Stimulated activated naive CD8-positive, alpha-beta T cell treated with anti-CD3 and anti-CD28 coated beads, Interleukin-15, Interleukin-2, amounts not matched to agents 100 ng/mL and 50 ng/mL, for 24 hours (primary cell): ENCODE results near the gene STK40.

Experiments used
- H3K27ac Mint-ChIP-seq: one replicate; pipeline ENCODE4 v1.8.0; 2021; ENCODE audit warnings: mild to moderate bottlenecking, mixed read lengths
- H3K27me3 Mint-ChIP-seq: one replicate; pipeline ENCODE4 v1.8.0; 2021; ENCODE audit warnings: mixed read lengths
- H3K36me3 Mint-ChIP-seq: one replicate; pipeline ENCODE4 v1.8.0; 2021; ENCODE audit warnings: low read depth, mixed read lengths
- H3K4me1 Mint-ChIP-seq: one replicate; pipeline ENCODE4 v1.8.0; 2021; ENCODE audit warnings: low read depth, mixed read lengths
- H3K4me3 Mint-ChIP-seq: one replicate; pipeline ENCODE4 v1.8.0; 2021; ENCODE audit warnings: mild to moderate bottlenecking, mixed read lengths
- H3K9me3 Mint-ChIP-seq: one replicate; pipeline ENCODE4 v1.8.0; 2021; ENCODE audit warnings: mixed read lengths

The STK40 gene

DNA sequence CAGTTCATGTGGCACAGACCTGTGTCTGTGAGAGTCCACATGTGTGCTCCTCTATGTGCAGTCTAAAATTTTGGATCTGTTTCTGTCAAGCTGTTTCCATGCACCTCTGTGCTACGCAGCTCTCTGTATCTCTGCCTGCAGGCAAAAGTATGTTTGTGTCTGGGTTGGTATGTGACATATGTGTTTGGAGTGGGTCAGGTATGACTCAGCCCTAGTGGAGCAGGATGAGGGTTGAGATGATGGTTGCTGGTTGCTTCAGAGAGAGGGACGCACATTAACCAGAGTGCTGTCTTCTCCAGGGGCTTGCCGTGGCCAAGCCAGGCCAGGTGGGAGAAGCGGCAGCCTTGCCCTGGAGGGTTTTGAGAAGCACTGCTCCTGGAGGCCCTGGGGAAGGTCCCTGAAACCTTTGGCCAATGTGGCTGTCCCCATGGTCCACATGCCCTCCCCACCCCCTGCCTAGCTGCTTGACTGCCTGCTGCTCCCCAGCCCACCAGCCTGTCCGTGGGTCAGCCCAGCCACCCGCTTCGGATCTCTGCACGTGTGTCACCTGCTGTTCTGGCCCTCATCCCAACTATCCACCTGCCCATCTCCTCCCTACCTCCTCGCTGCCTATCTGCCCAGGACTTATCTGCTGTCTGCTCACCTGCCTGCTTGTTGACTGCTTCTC, 58.2 kb downstream of the STK40 start:
- Mint-ChIP-seq H3K4me1 (peaks cover 17% of the 10 kb centered on the region), H3K27me3 (peaks cover 18% of the 10 kb centered on the region), H3K27ac (no peak overlapping the region)

DNA sequence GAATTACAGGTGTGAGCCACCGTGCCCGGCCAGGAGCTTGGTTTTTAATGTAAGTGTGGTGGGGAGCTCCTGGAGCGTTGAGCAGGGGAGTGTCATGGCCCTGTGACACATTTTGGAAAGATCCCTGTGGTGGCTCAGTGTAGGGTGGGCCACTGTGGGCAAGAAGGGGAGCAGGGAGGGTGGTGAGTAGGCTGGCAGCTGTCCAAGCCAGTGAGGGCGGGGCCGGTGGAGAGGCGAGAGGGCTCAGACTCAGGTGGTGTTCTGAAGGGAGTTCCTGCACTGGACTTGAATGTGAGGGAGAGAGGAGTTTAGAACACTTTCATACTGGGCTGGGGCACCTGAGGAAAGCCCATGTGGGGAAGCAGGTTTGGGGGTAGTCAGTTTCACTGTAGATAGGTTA, 59.2 kb downstream of the STK40 start:
- Mint-ChIP-seq H3K36me3 (no peaks in the 10 kb centered on the region), H3K9me3 (no peaks in the 10 kb centered on the region), H3K27me3 (peaks cover 18% of the 10 kb centered on the region), H3K27ac (no peak overlapping the region), H3K4me3 (no peak overlapping the region), H3K4me1 (peaks cover 22% of the 10 kb centered on the region)

More for the DNA sequence above, 58.2 kb downstream of the STK40 start:
- H3K9me3 Mint-ChIP-seq = no peaks in the 10 kb centered on the region
- no peak overlapping the region for H3K4me3 Mint-ChIP-seq
- no peaks in the 10 kb centered on the region for H3K36me3 Mint-ChIP-seq

DNA sequence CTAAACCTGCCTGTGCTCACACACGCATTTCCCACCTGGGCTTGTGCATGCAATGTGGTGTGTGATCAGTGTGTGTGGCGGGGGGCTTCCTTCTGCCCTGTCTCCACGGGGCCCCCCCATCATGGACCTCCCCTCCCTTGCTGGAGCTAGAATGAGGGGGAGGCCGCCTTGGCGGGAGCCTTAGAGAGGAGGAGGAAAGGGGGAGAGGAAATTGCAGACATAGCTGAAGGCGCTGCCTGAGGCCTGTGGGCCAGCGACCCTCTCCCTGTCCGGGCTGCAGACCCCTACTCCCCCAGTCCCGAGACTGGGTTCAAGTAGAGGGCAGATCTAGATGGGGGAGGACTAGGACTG, 61.4 kb downstream of the STK40 start:
- H3K36me3 Mint-ChIP-seq = peaks cover 4% of the 10 kb centered on the region
- H3K9me3 Mint-ChIP-seq = no peaks in the 10 kb centered on the region
- H3K4me3 Mint-ChIP-seq = no peak overlapping the region
- H3K27ac Mint-ChIP-seq = no peak overlapping the region
- H3K4me1 Mint-ChIP-seq = peaks cover 33% of the 10 kb centered on the region
- H3K27me3 Mint-ChIP-seq = peaks cover 18% of the 10 kb centered on the region

DNA sequence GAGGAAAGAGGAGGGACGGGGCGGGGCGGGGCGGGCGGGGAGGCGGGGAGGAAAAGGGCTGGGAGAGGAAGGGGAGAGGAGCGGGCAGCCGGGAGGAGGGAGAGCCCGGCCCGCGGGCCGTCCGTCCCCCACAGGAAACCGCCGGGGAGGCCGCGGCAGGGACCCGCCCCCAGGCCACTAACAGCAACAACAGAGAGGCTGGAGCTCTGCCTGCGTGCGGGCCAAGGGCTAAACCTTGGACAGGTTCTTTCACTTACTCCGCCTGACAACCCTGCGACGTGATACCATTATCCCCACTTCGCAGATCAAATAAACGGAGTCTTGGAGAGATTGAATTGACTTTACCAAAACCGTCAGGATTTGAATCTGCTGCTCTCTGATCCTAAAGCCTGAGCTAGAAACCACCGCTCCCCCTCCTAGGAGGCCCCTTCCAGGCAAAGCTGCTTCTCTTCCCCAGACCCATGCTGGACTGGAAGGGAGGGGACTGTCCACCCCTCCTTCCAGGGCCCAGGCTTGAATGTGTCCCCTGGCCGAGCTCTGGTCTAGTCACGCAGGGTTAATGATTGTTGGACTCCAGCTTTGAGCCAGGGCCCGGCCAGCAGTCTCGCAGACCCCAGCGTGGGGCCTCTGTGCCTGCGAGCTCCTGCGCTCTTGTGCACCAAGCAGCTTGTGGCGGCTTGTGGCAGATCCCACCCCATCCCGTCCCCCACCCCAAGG, 61.9 kb downstream of the STK40 start, which contains the start of gene EVA1B:
Gene EVA1B (minus strand): TSS at position 10 of the 717 bp plus-strand sequence. CDS start 608 bp downstream, outside the sequence.
- H3K9me3 Mint-ChIP-seq = no peaks in the 10 kb centered on the region
- peaks cover 4% of the 10 kb centered on the region for H3K36me3 Mint-ChIP-seq
- no peak within 1 kb of the TSS for H3K27ac Mint-ChIP-seq
- peak within 1 kb of the TSS; percentile 78 for H3K4me3 Mint-ChIP-seq
- peaks cover 33% of the 10 kb centered on the region for H3K4me1 Mint-ChIP-seq
- peaks cover 18% of the 10 kb centered on the region for H3K27me3 Mint-ChIP-seq

DNA sequence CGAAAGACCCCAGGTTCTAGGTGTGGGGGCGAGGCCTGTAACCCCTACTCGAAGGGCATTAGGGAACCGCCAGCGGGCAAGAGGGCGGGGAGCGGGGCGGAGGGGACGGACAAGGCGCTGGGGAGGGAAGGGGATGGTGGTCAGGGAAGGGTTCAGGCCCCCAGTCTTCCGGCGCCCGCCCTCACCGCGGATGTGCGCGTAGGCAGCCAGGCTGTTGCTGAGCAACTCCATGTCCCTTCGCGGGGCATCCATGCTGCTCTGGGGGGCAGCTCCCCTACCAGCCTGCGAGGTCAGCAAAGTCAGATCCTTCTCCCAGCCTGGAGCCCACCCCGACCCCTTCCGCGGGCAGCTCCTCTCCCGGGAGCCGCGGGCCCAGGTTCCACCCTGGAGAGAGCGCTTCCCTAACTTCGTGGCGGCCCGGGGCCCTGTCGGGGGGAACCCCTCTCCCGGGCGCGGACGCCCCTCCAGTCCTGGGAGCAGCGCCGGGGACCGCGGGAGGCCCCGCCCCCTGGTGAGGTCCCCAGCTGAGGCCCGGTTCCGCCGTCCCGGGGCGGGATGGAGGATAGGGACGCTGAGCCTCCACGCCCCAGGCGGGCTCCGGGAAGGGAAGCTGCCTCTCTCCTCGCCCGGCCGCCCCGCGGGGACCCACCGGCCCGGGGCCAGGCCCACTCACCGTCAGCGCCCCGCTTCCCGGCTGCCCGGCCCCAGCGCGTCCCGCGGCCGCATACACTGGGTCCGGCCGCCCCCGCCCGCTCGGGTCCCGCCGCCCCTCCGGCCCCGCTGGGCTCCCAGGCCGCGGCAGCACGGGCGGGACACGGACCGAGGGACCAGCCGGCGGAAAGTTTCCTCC, 62.7 kb downstream of the STK40 start:
- H3K27ac Mint-ChIP-seq = no peak overlapping the region
- peaks cover 18% of the 10 kb centered on the region for H3K27me3 Mint-ChIP-seq
- H3K36me3 Mint-ChIP-seq = peaks cover 4% of the 10 kb centered on the region
- H3K9me3 Mint-ChIP-seq = no peaks in the 10 kb centered on the region
- H3K4me1 Mint-ChIP-seq = peaks cover 33% of the 10 kb centered on the region
- peak overlapping the region; percentile 78 for H3K4me3 Mint-ChIP-seq

DNA sequence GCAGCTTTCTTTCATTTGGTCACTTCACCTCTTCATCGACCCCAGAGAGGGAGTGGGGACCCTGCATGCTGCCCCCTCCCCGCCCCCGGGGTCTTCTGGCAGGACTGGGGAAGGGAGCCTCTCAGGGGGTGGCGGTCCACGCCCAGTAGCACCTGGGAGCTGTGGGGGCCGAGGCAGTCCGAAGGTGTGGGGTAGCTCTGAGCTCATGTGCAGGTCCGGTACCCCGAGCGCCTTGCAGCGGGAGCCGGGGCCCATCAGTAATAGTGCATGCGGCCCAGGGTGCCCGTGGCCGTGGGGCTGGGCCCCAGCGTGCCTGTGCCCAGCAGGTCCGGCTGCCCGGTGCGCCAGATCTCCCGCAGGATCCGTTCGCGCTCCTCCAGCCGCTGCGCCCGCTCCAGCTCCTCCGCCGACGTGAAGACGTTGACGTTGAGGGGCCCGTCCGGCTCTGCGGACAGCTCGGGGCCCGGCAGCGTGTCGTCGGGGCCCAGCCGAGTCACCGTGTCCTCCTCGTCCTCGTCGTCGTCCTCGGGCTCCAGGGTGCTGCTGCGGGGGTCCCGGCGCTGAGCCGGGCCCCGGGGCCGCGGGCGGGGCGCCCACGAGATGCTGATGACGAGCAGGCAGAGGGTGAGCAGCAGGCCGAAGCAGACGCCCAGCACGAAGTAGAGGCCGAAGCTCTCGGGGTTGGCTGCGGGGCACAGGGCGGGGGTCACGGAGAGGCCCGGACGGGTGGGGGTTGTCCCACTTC, 63.5 kb downstream of the STK40 start:
- Mint-ChIP-seq H3K9me3 (no peaks in the 10 kb centered on the region), H3K27me3 (peaks cover 18% of the 10 kb centered on the region), H3K36me3 (peaks cover 4% of the 10 kb centered on the region), H3K4me1 (peaks cover 33% of the 10 kb centered on the region), H3K27ac (no peak overlapping the region), H3K4me3 (peak overlapping the region; percentile 45)

DNA sequence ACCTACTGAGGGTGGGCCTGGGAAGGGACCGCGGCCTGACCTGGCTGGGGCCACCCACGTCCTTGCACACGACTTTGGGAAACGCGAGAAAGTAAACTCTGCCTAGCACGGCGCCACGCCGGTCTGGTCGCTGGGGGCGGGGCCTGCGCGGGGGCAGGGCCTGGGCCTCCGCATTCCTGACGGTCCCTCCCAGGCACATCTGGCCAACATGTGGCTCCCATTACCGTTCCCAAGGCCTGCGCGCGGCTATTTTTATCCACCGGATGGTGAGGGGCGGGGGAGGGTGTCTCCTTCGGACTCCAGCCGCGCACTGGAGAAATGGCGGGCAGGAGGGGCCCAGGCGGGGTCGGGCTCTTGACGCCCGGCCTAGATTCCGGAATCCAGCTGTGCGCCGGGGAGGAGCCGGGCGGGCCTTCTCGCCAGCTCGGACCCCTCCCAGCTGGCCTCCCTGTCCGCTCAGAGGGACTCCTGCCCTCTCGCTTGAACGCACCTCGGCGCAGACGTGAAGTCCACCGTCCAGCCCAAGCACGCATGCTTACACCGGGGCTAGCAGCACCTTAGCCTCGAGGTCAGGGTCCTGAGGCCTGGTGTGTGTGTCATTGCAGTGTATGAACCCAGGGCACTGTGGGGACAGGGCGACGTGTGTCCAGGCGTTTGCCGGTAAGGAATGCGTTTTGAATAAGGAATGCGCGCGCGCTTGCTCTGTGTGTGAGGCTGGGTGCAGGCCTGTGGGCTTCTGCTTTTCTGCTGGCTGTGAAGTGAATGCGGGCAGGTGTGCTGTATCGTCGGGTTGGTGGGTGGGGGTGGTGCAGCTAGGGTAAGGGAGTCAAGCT, 64.4 kb downstream of the STK40 start:
- Mint-ChIP-seq H3K9me3 (no peaks in the 10 kb centered on the region), H3K4me1 (peaks cover 28% of the 10 kb centered on the region), H3K4me3 (peak overlapping the region; percentile 73), H3K36me3 (peaks cover 4% of the 10 kb centered on the region), H3K27me3 (peaks cover 12% of the 10 kb centered on the region), H3K27ac (no peak overlapping the region)

DNA sequence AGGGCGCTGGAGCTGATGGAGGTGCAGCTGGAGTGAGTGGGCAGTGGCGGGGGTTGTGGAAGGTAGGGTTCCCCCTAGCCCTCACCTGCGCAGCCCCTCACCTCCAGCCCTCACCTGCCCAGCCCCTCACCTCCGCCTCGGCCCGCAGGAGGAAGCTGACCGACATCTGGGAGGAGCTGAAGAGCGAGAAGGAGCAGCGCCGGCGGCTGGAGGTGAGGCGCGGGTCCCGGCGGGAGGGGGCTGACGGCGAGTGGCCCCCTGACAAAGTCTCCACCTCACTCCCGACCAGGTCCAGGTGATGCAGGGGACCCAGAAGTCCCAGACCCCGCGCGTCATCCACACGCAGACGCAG, 65.0 kb downstream of the STK40 start:
- Mint-ChIP-seq H3K27me3 (peaks cover 6% of the 10 kb centered on the region), H3K4me3 (peak overlapping the region; percentile 73), H3K36me3 (peaks cover 4% of the 10 kb centered on the region), H3K9me3 (no peaks in the 10 kb centered on the region), H3K4me1 (peaks cover 27% of the 10 kb centered on the region), H3K27ac (peak overlapping the region; percentile 65)

DNA sequence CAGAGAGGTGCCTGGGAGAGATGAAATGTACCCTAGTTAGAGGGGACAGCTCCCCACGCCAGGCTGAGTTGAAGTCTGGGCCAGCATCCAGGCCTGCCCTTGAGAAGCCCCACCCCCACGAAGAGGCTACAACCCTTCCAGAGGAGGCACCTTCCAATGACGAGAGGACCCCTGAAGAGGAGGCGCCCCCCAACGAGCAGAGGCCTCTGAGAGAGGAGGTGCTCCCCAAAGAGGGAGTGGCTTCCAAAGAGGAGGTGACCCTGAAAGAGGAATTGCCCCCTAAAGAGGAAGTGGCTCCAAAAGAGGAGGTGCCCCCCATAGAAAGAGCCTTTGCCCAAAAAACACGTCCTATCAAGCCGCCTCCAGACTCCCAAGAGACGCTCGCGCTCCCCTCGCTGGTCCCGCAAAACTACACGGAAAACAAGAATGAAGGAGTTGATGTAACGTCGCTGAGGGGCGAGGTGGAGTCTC, 65.4 kb downstream of the STK40 start:
- Mint-ChIP-seq H3K36me3 (peaks cover 4% of the 10 kb centered on the region), H3K27ac (peak overlapping the region; percentile 65), H3K27me3 (peaks cover 4% of the 10 kb centered on the region), H3K4me3 (peak overlapping the region; percentile 73), H3K4me1 (peaks cover 27% of the 10 kb centered on the region), H3K9me3 (no peaks in the 10 kb centered on the region)

DNA sequence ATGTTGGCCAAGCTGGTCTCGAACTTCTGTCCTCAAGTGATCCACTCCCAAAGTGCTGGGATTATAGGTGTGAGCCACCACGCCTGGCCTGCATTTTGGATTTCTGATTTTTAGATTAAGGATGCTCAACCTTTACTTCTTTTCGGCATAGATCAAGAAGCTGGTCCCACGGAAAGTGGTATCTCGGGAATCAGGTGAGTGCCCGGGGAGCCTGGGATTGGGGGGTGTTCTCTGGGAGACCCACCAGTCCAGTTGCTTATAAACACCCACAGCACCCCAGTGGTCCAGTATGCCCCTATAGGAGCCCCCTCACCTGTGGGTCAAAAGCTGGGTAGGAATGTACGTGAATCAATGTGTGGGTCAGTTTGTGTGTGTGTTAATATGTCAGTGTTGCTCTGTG, 76.3 kb downstream of the STK40 start:
- peaks cover 28% of the 10 kb centered on the region for H3K4me1 Mint-ChIP-seq

DNA sequence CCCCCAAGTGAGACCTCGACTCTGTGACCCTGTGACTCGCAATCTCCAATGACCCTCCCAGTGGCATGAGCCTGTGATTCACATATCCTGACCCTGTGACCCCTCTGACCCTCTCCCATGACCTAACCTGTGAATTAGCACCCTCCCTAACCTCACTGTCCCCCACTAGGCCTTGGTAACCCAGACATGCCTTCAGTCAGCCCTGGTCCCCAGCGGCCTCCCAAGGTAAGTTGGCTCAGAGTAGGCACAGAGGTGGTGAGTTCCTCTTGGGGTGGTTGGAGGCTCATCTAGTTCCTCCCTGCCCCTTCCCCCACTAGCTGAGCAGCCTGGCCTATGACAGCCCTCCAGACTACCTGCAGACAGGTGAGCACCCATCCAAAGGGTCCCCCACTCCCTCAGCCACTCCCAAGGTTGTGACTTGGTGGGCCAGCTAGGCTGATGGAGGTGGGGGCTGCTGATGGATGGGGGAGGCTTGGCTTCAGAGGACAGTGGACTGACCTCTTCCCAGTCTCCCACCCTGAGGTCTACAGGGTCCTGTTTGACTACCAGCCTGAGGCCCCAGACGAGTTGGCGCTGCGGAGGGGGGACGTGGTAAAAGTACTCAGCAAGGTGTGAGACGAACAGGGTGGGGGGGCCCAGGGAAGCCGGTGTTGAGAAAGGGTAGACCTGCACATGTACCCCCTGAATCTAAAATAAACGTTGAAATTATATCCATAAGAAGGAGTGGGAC, 78.0 kb downstream of the STK40 start:
- peak overlapping the region; percentile 85 for H3K4me3 Mint-ChIP-seq
- H3K27ac Mint-ChIP-seq = no peak overlapping the region

More for the DNA sequence above, 76.3 kb downstream of the STK40 start:
- Mint-ChIP-seq H3K4me3 (no peak overlapping the region), H3K36me3 (peaks cover 22% of the 10 kb centered on the region), H3K9me3 (no peaks in the 10 kb centered on the region), H3K27me3 (no peaks in the 10 kb centered on the region), H3K27ac (peak overlapping the region; percentile 52)

DNA sequence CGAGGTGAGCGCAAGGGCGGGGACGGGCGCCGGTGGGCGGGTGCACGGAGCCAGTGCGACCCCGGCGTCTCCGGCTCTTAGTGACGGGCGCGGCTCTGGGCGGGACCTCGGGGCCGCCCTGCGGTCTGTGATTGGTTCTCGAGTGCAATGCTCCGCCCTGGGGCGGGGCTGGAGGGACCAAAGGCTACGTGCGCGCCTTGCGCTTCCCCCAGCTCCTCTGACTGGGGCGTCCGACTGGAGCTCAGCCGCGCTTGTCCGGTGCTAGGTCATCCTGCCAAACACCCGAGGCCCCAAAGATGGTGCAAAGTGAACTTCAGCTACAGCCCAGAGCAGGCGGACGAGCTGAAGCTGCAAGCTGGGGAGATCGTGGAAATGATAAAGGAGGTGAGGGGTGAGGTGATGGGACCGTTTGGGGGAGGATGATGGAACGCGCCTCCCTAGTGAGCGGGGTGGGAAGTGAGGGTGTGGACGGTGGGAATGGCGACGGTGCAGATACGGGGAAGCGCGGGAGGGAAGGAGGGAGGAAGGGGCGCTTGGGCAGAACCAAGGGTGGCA, 78.7 kb downstream of the STK40 start:
- Mint-ChIP-seq H3K27ac (peak overlapping the region; percentile 80), H3K4me1 (peaks cover 50% of the 10 kb centered on the region), H3K4me3 (peak overlapping the region; percentile 85), H3K36me3 (peaks cover 43% of the 10 kb centered on the region), H3K9me3 (no peaks in the 10 kb centered on the region), H3K27me3 (no peaks in the 10 kb centered on the region)

More for the DNA sequence above, 78.0 kb downstream of the STK40 start:
- Mint-ChIP-seq H3K4me1 (peaks cover 43% of the 10 kb centered on the region), H3K27me3 (no peaks in the 10 kb centered on the region), H3K36me3 (peaks cover 36% of the 10 kb centered on the region), H3K9me3 (no peaks in the 10 kb centered on the region)
